NCI-H460 (cell line): ENCODE data around the gene GFPT2. TPM values are rescaled to one million over a fixed set of nuclear protein-coding genes. Genes with fewer than 3 reads are reported as not detected.
A peak's percentile ranks its signal among the peaks of the same experiment; 100 is the strongest.

ENCODE experiments used
- DNase-seq: peaks from one replicate; pipeline ENCODE4 v3.0.0-alpha.2; 2016; ENCODE audit warnings: low read depth; ENCODE audit errors: extremely low read depth
- total RNA-seq: library from RNA; depleted of rRNA; stranded (reverse); fragments of >200 nt; shearing (Covaris generic); gene quantifications from 2 replicates; pipeline ENCODE4 v1.2.3, GENCODE V29; 2014

GFPT2 gene
- total RNA-seq, 1 experiment from 2014 or later = 12.5 TPM

DNA sequence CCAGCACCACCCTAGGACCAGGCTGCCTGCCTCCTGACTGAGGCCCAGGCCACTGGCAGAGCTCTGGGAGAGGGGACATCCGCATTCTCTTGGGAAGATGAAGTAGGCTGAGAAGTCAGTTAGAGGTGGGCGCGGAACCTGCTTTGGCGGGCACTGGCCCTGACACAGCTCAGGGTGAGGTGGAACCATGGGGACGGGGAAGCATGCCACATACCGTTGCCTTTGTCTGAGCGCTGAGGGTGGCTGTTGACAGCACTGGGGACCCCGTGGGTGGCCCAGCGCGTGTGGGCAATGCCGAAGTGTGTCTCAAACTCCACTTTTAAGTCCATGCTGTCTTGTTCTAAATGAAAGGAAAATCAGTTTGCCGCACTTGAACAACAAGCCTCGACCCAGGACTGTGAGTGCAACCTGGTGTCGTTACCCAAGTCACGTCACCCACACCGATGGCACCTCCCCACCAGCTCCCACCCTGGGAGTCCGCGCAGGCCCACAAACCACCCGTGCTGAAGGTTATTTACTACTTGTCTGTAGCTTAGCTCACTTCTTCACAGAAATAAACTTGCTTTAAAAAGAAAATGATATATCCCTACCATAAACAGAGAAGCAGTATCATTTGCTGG, 17.4 kb downstream of the GFPT2 start:
- DNase-seq = no peak

DNA sequence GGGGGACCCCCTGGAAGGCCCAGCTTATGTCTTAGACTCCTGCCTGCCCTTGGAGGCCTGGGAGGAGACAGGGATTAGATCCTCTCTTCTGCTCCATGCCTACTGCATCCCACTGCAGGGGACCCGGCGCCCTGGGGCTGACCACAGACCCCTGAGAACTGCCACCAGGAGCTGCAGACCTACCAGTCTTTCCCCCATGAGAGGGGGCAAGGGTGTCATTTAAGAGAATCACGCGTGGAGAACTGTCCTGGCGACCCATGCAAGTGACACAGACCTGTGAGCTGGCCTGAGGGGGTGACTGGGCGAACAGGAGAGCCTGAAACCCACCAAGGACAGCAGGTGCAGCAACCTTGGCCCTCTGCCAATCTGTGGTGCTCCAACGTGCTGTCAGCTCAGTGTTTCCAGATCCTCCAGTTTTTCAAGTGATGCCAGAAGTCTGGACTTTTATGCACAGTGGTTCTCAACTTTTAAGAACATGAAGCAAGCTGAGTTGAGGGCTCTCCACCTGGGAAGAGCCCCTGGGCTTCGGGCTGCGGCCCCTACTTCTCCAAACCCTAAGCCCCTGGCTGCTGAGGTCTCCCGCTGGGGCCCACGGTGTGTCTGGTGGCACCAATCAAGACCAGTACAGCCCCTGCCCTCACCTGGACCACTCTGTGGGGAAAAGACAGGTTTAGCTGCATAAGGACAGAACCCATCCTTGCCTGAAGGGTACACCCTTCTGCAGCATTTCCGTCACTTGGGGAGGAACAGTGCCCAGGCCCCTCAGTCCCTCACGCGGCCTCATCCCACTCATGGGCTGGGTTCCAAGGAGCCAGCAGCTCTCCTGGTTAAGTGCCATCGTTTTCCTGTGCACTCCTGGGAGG, 18.2 kb downstream of the GFPT2 start:
- no peak for DNase-seq

GRCh38 chr5:180334176-180334575, 19.0 kb downstream of the GFPT2 start:
- no peak for DNase-seq

DNA sequence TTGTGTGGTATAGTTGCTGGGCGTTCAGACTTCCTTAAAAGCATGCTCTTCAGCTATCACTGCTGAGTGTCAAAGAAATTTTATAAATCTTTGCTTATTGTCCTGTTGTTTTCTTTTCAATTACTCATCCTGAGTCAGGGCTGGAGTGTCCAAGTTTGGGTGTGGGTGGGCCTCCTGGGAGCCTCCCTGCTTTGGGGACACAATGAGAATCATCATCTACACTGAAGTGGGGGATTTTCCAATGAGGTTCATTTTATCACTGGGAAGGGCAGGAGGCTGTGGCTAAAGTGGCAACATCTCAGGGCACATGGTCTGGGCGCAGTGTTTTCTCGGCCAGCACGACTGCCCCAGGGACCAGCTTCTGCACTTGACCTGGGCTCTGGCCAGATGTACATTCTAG, 19.5 kb downstream of the GFPT2 start:
- DNase-seq = no peak

GRCh38 chr5:180332861-180333260, 20.3 kb downstream of the GFPT2 start:
- DNase-seq = no peak

- DNase-seq = no peak
Measured at GRCh38 chr5:180332051-180332517, 21.1 kb downstream of the GFPT2 start.

DNA sequence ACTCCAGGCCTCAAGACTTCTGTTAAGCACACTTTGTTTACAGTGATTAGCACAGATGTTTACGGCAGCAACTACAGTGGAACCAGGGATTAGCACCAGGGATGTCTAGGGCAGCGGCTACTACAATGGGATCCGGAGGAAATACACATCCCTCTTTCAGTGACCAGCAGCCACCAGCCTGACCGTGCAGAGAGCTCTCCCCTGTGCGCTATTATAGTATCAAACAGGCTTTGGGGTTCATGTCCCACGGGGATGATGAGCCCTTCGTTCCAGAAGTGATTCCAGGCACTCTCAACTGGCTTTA, 21.5 kb downstream of the GFPT2 start:
- no peak for DNase-seq

- peak; percentile 64 for DNase-seq
Measured at GRCh38 chr5:180330810-180331646, 22.1 kb downstream of the GFPT2 start.

- no peak for DNase-seq
Measured at GRCh38 chr5:180330270-180330648, 22.9 kb downstream of the GFPT2 start.

DNA sequence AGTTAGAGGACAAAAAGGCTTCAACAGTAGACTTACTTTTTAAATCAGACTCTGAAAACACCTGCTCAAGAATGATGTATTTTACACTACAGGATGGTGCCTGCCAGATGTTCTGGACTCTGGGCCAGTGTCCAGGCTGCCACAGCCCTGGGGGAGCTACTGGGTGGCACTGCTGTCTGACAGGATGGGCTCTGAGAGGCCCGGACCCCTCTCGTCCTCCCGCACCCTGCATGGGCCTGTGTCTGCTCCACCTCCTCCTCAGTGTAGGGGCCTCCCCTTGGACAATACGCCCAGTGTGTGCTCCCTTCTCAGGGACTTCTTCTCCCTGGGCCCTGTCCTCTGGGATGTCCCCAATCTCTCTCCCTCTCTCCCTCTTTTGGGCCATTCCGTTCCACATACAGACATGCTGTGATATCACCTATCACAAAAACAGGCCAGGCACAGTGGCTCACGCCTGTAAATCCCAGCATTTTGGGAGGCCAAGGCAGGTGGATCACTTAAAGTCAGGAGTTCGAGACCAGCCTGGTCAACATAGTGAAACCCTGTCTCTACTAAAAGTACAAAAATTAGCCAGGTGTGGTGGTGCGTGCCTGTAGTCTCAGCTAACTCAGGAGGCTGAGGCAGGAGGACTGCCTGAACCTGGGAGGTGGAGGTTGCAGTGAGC, 23.4 kb downstream of the GFPT2 start:
- no peak for DNase-seq

DNA sequence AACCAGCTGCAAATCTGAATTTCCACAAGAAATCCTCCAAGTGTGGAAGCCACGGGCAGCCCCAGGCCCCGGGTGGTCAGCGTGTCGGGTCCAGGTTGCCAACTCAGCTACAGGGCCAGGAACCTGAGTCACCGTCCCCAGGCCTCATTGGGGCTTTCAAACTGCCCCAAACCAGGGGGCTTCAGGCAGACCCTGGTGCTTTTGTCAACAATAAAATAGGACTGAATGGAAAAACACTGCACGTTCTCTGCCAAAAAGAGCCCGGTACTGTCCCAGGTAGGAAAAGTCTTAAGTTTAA, 24.0 kb downstream of the GFPT2 start:
- DNase-seq = no peak

DNA sequence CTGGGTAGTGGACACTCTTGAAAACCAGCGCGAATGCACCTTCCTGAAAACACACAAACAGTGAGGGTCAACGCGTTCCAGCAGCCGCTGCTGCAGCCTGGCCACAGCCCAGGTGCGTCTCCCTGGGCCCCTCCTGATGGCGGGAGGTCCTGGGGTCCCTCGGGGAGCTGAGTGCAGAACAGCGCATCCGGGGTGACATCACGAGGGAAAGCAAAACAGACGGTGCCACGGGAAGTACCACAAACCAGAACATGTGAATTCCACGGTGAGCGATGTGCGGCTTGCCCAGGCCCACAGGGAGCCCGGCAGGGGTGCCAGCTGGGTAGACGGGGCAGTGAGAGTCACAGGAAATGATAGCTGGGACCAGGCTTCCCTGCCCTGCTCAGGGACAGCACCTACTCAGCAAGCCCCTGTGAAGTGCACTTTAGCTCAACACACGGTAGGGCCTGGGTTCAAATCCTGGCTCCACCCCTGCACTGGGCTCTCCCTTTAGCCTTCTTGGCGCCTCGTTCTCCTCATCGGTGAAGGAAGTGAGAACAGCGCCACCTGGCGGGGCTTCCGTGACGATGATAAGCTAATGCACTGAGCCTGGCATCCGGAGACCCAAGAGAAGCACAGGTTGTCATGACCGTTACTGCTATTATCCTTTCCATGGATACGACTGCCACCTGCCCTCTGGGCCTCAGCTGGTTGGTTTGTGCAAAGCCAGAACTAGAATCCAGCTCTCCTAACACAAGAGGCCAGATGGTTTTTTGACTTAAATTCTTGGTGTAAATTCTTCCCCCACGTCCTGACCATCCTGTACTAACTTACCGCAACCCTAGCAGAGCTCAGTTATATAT, 24.6 kb downstream of the GFPT2 start:
- DNase-seq = peak; percentile 90

- no peak for DNase-seq
Measured at GRCh38 chr5:180326989-180327565, 26.1 kb downstream of the GFPT2 start.

DNA sequence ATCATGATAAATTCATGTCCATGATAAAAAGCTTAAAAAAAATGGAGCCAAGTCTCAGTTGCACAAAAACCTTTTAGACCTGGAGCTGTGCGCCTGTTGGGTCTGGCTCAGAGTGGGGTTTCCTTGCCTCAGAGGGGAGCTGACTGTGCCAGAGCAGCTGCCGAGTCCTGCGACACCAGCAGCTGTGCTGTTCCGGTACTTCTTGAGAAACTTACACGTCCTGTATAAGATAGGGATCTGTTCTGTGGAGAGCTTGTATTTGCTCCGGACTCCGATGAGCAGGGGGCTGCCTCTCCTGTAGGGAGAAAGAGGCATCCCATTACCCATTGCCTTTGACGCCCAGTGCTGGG, 28.6 kb downstream of the GFPT2 start:
- DNase-seq = no peak

DNA sequence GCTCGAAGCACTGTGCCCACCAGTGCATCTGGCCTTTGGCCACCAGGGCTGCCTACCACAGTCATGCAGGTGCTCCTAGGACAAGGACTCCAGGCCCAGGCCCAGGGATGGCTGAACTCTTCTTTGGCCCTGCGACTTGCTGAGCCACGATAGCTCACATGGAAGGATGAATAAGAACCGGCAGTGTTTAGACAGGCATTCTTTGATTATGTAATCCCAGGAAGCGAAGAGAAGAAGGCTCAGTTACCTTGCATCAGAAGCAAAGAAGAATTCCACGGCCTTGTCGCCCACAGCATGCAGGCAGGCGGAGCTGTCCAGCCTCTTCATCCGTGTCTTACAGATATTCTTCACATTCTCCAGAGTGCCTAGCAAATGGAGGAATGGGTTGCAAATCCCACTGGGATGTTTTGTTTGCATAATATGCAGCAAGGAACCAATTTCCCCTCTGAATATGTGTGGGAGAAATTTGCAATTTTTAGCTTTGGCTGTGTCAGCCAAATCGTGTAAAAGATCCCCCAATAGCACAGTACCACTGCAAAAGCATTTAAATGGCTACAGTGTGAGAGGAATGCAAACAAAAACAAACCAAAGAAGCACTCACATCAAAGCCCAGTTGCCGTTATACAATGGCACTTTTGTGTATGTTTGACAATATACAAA, 29.1 kb downstream of the GFPT2 start:
- DNase-seq = no peak

DNA sequence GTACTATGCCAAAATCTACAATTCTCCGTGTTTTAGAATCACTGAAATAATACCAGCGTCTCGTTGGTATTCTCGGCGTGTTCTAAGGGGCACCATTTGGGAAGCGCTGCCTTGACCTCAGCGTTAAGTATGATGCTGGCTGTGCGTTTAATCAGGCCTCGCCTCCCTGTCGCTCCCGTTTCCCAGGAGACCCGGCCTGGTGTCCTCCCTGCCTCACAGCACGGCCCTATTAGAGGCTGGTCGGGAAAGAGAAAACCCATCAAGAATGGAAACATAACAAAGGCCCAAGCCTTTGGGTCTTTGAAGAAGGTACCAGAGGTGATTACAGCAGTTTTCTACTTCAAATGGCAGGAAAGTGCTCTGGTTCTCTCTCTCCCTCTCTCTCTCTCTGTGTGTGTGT, 30.0 kb downstream of the GFPT2 start:
- no peak for DNase-seq

GRCh38 chr5:180318456-180319089, 34.6 kb downstream of the GFPT2 start:
- DNase-seq = no peak

DNA sequence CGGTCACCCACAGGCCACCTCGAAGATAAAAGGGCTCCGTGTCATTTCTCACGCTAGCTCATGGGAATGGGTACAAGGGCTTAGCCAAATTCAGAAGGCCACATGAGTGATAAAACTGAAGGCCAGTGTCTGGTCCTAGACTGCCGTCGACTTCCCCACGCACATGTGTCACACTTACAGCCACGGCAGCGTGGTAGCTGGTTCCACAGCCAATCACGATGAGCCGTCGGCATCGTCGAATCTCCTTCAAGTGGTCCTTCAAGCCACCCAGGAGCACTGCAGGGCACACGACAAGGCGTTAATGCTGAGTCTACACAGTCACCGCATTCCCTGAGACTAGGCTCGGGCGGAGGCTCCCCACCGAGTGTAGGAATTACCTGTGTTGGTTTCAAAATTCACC, 36.5 kb downstream of the GFPT2 start:
- DNase-seq = no peak

DNA sequence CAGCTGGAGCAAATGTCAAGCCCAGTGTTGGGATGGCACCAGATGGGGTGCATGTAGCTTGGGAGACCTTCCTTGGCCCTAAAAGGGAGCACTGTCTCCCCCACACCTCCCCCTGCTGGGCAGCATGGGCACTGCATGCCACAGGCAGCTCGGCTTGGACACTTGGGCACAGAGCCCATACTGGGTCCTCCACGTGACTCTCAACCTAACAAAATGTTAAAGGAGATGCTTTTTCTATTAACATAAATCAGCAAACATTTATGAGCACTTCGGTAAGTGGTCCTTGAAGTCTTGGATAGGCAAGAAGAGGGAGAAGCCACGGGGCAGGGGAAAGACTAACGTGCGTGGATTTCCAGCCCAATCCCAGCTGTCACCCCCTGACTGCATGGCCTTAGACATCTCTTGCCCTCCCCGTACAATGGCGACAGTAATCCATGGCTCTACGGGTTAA, 37.3 kb downstream of the GFPT2 start:
- peak; percentile 48 for DNase-seq
